ENCODE data around the gene AAMDC.

GRCh38 chr11:77908835-77909234 is 87.9 kb downstream of the AAMDC start:
- no peak for TF ChIP-seq TARDBP (IDR thresholded peaks at IDR 0.05)
- TF ChIP-seq ELF4 (IDR thresholded peaks at IDR 0.05), result no peak
- no peak for TF ChIP-seq FOXA1 (IDR thresholded peaks at IDR 0.05)
- TF ChIP-seq PKNOX1 (IDR thresholded peaks at IDR 0.05), result no peak
- TF ChIP-seq HDGF (IDR thresholded peaks at IDR 0.05; ENCODE audit: borderline replicate concordance), result no peak
- no peak for TF ChIP-seq FOXK2 (IDR thresholded peaks at IDR 0.05)

All from HEK293T (cell line).